Smooth muscle cell (in vitro differentiated cells): Measurements from ENCODE around the gene PAX7. TPM values are rescaled to one million over a fixed set of nuclear protein-coding genes. Genes with fewer than 3 reads are reported as not detected.
"Not testable (repeated sequence)": the region's sequence is repeated elsewhere in the genome, so short reads cannot be mapped to it uniquely, and the experiment has no call there.

Experiments
- DNase-seq: peaks from one replicate; lab custom pipeline; 2025; ENCODE audit not compliant: unreplicated experiment; lab: John Stamatoyannopoulos, UW
- H2AFZ ChIP-seq: fragments of 200-600 bp; sonication (generic); 2 replicates; pipeline ENCODE4 v1.6.0; 2016; ENCODE audit warnings: antibody characterized with exemption, low read depth, mild to moderate bottlenecking
- H3F3A ChIP-seq: fragments of 200-600 bp; sonication (generic); 2 replicates; pipeline ENCODE4 v1.6.0; 2017; ENCODE audit warnings: antibody characterized with exemption, low read depth
- H3K27ac ChIP-seq: fragments of 200-600 bp; sonication (generic); 2 replicates; pipeline ENCODE4 v1.5.1; 2016; ENCODE audit warnings: low read depth, mild to moderate bottlenecking
- H3K27me3 ChIP-seq: fragments of 200-600 bp; sonication (generic); 2 replicates; pipeline ENCODE4 v1.6.1; 2016; ENCODE audit warnings: low read depth, mild to moderate bottlenecking
- H3K36me3 ChIP-seq: fragments of 200-600 bp; sonication (generic); 2 replicates; pipeline ENCODE4 v1.5.1; 2016; ENCODE audit warnings: low read depth
- H3K4me1 ChIP-seq: fragments of 200-600 bp; sonication (generic); 2 replicates; pipeline ENCODE4 v1.5.1; 2016; ENCODE audit warnings: low read depth
- H3K4me2 ChIP-seq: fragments of 200-600 bp; sonication (generic); 2 replicates; pipeline ENCODE4 v1.6.0; 2016; ENCODE audit warnings: mild to moderate bottlenecking
- H3K4me3 ChIP-seq: fragments of 200-600 bp; sonication (generic); 2 replicates; pipeline ENCODE4 v1.5.1; 2016; ENCODE audit warnings: mild to moderate bottlenecking
- H3K79me2 ChIP-seq: fragments of 200-600 bp; sonication (generic); 2 replicates; pipeline ENCODE4 v1.6.0; 2016; ENCODE audit warnings: low read depth, mild to moderate bottlenecking
- H3K9ac ChIP-seq: fragments of 200-600 bp; sonication (generic); 2 replicates; pipeline ENCODE4 v1.6.0; 2016; ENCODE audit warnings: low read depth
- H3K9me3 ChIP-seq: fragments of 200-600 bp; sonication (generic); replicated peaks from 2 replicates; pipeline ENCODE4 v1.5.1; 2016; ENCODE audit warnings: low read depth
- H4K20me1 ChIP-seq: fragments of 200-600 bp; sonication (generic); 2 replicates; pipeline ENCODE4 v1.6.0; 2016; ENCODE audit warnings: low read depth
- WGBS: methylation state at CpG from one replicate; pipeline ENCODE4 v1.1.7; 2016; ENCODE audit warnings: low lambda C conversion rate; 5-methylcytosine and 5-hydroxymethylcytosine counted together
- polyA plus RNA-seq: library from polyadenylated mRNA; unstranded; fragments of >200 nt; fragmentation: Nextera tagmentation; extraction: Ambion mirVana; gene quantifications from 2 replicates; pipeline ENCODE4 v1.2.1, GENCODE V29; 2016
- total RNA-seq: library from RNA; depleted of rRNA; stranded (reverse); fragments of >200 nt; gene quantifications from 2 replicates; pipeline ENCODE4 v1.2.3, GENCODE V29; 2014
- TF ChIP-seq, protein P1 (sequence below): fragments of 200-600 bp; sonication (generic); IDR thresholded peaks from 2 replicates; pipeline ENCODE4 v1.5.1; 2017; ENCODE audit warnings: borderline replicate concordance, mild to moderate bottlenecking, antibody characterized with exemption; ENCODE audit not compliant: insufficient read depth, poor library complexity, severe bottlenecking

PAX7 gene
- total and polyA plus RNA-seq, 2 experiments from 2014 or later: not detected

DNA sequence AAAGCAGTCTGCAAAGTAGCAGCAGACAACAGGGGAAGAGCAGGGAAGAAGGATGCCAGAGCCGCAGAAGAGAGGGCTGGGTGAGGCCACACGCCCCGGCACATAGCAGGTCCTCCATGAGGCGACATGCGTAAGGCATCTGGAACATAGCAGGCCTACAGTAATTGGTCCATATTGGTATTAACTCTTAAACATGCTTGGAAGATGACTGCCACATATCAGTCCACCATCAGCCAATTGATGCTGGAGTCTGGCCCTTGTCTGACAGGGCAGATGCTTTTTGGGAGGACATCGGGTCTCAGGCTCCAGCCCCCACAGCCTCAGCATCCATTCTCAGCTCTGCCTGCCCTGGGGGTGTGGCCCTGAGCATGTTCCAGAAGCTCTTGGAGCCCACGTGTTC lies 135.1 kb downstream of the PAX7 start:
- no peaks in the 10 kb centered on the region for H3K79me2 ChIP-seq
- DNase-seq: no peak
- H3K36me3 ChIP-seq: no peaks in the 10 kb centered on the region
- H3K9ac ChIP-seq: no peak overlapping the region
- no peak overlapping the region for H3K4me2 ChIP-seq
- H3K27ac ChIP-seq: no peak overlapping the region
- no peaks in the 10 kb centered on the region for H3K4me1 ChIP-seq
- H3K4me3 ChIP-seq: no peak overlapping the region
- TF ChIP-seq, protein P1, sequence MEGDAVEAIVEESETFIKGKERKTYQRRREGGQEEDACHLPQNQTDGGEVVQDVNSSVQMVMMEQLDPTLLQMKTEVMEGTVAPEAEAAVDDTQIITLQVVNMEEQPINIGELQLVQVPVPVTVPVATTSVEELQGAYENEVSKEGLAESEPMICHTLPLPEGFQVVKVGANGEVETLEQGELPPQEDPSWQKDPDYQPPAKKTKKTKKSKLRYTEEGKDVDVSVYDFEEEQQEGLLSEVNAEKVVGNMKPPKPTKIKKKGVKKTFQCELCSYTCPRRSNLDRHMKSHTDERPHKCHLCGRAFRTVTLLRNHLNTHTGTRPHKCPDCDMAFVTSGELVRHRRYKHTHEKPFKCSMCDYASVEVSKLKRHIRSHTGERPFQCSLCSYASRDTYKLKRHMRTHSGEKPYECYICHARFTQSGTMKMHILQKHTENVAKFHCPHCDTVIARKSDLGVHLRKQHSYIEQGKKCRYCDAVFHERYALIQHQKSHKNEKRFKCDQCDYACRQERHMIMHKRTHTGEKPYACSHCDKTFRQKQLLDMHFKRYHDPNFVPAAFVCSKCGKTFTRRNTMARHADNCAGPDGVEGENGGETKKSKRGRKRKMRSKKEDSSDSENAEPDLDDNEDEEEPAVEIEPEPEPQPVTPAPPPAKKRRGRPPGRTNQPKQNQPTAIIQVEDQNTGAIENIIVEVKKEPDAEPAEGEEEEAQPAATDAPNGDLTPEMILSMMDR: no peak
- no peak overlapping the region for H2AFZ ChIP-seq
- H3F3A ChIP-seq: no peaks in the 10 kb centered on the region
- H3K27me3 ChIP-seq: peaks cover 58% of the 10 kb centered on the region
- no peaks in the 10 kb centered on the region for H4K20me1 ChIP-seq
- no peaks in the 10 kb centered on the region for H3K9me3 ChIP-seq
- WGBS: 87% methylated on average over 7 of the region's 7 CpGs

- no peaks in the 10 kb centered on the region for H3F3A ChIP-seq
- TF ChIP-seq, protein P1: no peak
- WGBS: 86% methylated on average over 2 of the region's 2 CpGs
- no peaks in the 10 kb centered on the region for H4K20me1 ChIP-seq
- H3K36me3 ChIP-seq: no peaks in the 10 kb centered on the region
- H3K27me3 ChIP-seq: peaks cover 56% of the 10 kb centered on the region
- H3K9ac ChIP-seq: no peak overlapping the region
- no peak overlapping the region for H3K4me3 ChIP-seq
- no peak overlapping the region for H2AFZ ChIP-seq
- H3K4me2 ChIP-seq: no peak overlapping the region
- H3K4me1 ChIP-seq: no peaks in the 10 kb centered on the region
- no peaks in the 10 kb centered on the region for H3K79me2 ChIP-seq
- no peak for DNase-seq
- H3K9me3 ChIP-seq: no peaks in the 10 kb centered on the region
- no peak overlapping the region for H3K27ac ChIP-seq
Measured at GRCh38 chr1:18766328-18766727, 135.7 kb downstream of the PAX7 start.

GRCh38 chr1:18767576-18767975 lies 136.9 kb downstream of the PAX7 start:
- H3K4me1 ChIP-seq, H3F3A ChIP-seq, H3K36me3 ChIP-seq, H3K79me2 ChIP-seq, H2AFZ ChIP-seq, H3K4me3 ChIP-seq, H3K9me3 ChIP-seq, H3K4me2 ChIP-seq, H3K27ac ChIP-seq, DNase-seq, H3K9ac ChIP-seq, H4K20me1 ChIP-seq: not testable (repeated sequence)
- peaks cover 64% of the 10 kb centered on the region for H3K27me3 ChIP-seq
- 76% methylated on average over 5 of the region's 5 CpGs for WGBS

DNA sequence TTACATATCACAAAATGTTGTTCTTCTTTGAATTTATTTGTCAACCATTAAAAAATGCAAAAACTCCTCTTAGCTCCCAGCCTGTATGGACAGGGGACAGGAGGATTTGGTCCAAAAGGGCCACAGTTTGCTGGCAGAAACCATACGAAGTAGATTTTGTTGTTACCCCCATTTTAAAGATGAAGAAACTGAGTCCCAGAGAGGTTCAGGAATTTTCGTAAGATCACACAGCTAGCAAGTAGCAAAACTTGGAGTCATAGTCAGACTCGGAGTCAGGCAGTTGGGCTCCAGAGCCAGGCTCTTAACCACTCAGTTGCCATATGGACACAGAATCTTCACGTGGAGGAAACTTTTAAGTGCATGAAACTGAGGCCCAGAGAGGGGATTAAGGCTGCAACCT lies 137.4 kb downstream of the PAX7 start:
- no peaks in the 10 kb centered on the region for H4K20me1 ChIP-seq
- H2AFZ ChIP-seq: no peak overlapping the region
- WGBS: 89% methylated on average over 4 of the region's 4 CpGs
- no peaks in the 10 kb centered on the region for H3K4me1 ChIP-seq
- TF ChIP-seq, protein P1: no peak
- H3K4me3 ChIP-seq: no peak overlapping the region
- no peak overlapping the region for H3K4me2 ChIP-seq
- H3F3A ChIP-seq: no peaks in the 10 kb centered on the region
- no peaks in the 10 kb centered on the region for H3K36me3 ChIP-seq
- no peak overlapping the region for H3K9ac ChIP-seq
- peaks cover 69% of the 10 kb centered on the region for H3K27me3 ChIP-seq
- no peak for DNase-seq
- H3K9me3 ChIP-seq: no peaks in the 10 kb centered on the region
- no peaks in the 10 kb centered on the region for H3K79me2 ChIP-seq
- H3K27ac ChIP-seq: no peak overlapping the region
